SK-N-SH (cell line): ENCODE measurements around the gene AP1S1. TPM values are rescaled to one million over a fixed set of nuclear protein-coding genes. Genes with fewer than 3 reads are reported as not detected.

Experiments
- CTCF ChIA-PET: fragments of 300-600, 350-600 bp; formaldehyde crosslinking; extraction: SDS; loops from one replicate; lab custom pipeline; 2021; lab: Yijun Ruan, JAX
- POLR2A ChIA-PET: fragments of 350-600 bp; sonication (Branson Sonifier 250); formaldehyde crosslinking; extraction: SDS; loops from one replicate; lab custom pipeline; 2020; ENCODE audit warnings: antibody characterized with exemption, inconsistent platforms; lab: Yijun Ruan, JAX
- DNase-seq: peaks from one replicate; pipeline ENCODE4 v3.0.0; 2012
- H2AFZ ChIP-seq: fragments of 200-600 bp; sonication (generic); 2 replicates; pipeline ENCODE4 v1.8.1; 2016; ENCODE audit warnings: antibody characterized with exemption, mild to moderate bottlenecking, low read depth
- H3F3A ChIP-seq: fragments of 200-600 bp; sonication (generic); replicated peaks from 2 replicates; pipeline ENCODE3; 2016; ENCODE audit warnings: antibody characterized with exemption, mild to moderate bottlenecking; ENCODE audit not compliant: insufficient read depth
- H3K27ac ChIP-seq, 2 experiments: fragments of 200-500 bp in 1 of 2; fragments of 200-600 bp in 1 of 2; sonication (Bioruptor generic) in 1 of 2; sonication (generic), shearing (Covaris generic) in 1 of 2; 2 replicates each; pipeline versions ENCODE4 v1.5.1 to v1.6.1; 2014 to 2016; ENCODE audit warnings: low read depth in 2 of 2, inconsistent platforms in 1 of 2, low read length in 1 of 2, mild to moderate bottlenecking in 1 of 2, mixed read lengths in 1 of 2
- H3K27me3 ChIP-seq: fragments of 200-600 bp; sonication (generic), shearing (Covaris generic); 2 replicates; pipeline ENCODE4 v1.6.1; 2016; ENCODE audit warnings: mixed run types; ENCODE audit not compliant: insufficient read depth
- H3K36me3 ChIP-seq, 2 experiments: fragments of 200-500 bp in 1 of 2; fragments of 200-600 bp in 1 of 2; sonication (Bioruptor generic) in 1 of 2; sonication (generic) in 1 of 2; replicated peaks in 1 of 2; 2 replicates each; pipeline versions ENCODE3 to v1.5.1; 2014 to 2016; ENCODE audit warnings: low read length in 1 of 2, mild to moderate bottlenecking in 1 of 2; ENCODE audit not compliant: insufficient read depth in 2 of 2, control insufficient read depth in 1 of 2
- H3K4me1 ChIP-seq, 2 experiments: fragments of 200-500 bp in 1 of 2; fragments of 200-600 bp in 1 of 2; sonication (Bioruptor generic) in 1 of 2; sonication (generic), shearing (Covaris generic) in 1 of 2; 2 replicates each; pipeline versions ENCODE4 v1.5.1 to v1.6.1; 2014 to 2016; ENCODE audit warnings: low read depth in 1 of 2, low read length in 1 of 2, mixed run types in 1 of 2; ENCODE audit not compliant: insufficient read depth in 2 of 2, control insufficient read depth in 1 of 2
- H3K4me2 ChIP-seq: fragments of 200-600 bp; sonication (generic), shearing (Covaris generic); 2 replicates; pipeline ENCODE4 v1.6.1; 2017; ENCODE audit warnings: mixed run types
- H3K4me3 ChIP-seq, 2 experiments: fragments of 200-500 bp in 1 of 2; fragments of 200-600 bp in 1 of 2; sonication (Bioruptor generic) in 1 of 2; sonication (generic), shearing (Covaris generic) in 1 of 2; 2 replicates each; pipeline versions ENCODE4 v1.5.1 to v1.8.1; 2014 to 2016; ENCODE audit warnings: low read depth in 2 of 2, inconsistent platforms in 1 of 2, low read length in 1 of 2, mild to moderate bottlenecking in 1 of 2, mixed read lengths in 1 of 2, moderate library complexity in 1 of 2
- H3K79me2 ChIP-seq: fragments of 200-600 bp; sonication (generic); 2 replicates; pipeline ENCODE4 v1.8.1; 2017; ENCODE audit warnings: mild to moderate bottlenecking; ENCODE audit not compliant: insufficient read depth
- H3K9ac ChIP-seq: fragments of 200-600 bp; sonication (generic); 2 replicates; pipeline ENCODE4 v1.6.1; 2017; ENCODE audit warnings: mixed run types
- H3K9me2 ChIP-seq: fragments of 200-600 bp; sonication (generic); 2 replicates; pipeline ENCODE4 v1.6.1; 2017; ENCODE audit warnings: mixed run types
- H3K9me3 ChIP-seq: fragments of 200-600 bp; sonication (generic); 2 replicates; pipeline ENCODE4 v1.6.1; 2017; ENCODE audit warnings: mixed run types, mild to moderate bottlenecking, moderate library complexity
- H4K20me1 ChIP-seq: fragments of 200-600 bp; sonication (generic); 2 replicates; pipeline ENCODE4 v1.6.1; 2017; ENCODE audit warnings: mild to moderate bottlenecking, mixed run types; ENCODE audit not compliant: insufficient read depth
- CHD2 ChIP-seq: fragments of 150-350 bp; IDR thresholded peaks from 2 replicates; pipeline ENCODE4 v1.6.1; 2018; ENCODE audit warnings: low read length; ENCODE audit not compliant: partially characterized antibody
- ELF1 ChIP-seq: IDR thresholded peaks from 2 replicates; pipeline ENCODE4 v1.4.0; 2012
- EP300 ChIP-seq, 2 experiments: IDR thresholded peaks; 2 replicates each; pipeline versions ENCODE4 v1.4.0 to v1.6.1; 2012; ENCODE audit warnings: borderline replicate concordance in 1 of 2, low read depth in 1 of 2, low read length in 1 of 2
- FOSL2 ChIP-seq: IDR thresholded peaks from 2 replicates; pipeline ENCODE4 v1.4.0; 2012; ENCODE audit warnings: low read depth, mild to moderate bottlenecking, moderate library complexity, borderline replicate concordance
- FOXJ3 ChIP-seq: sonication (generic); formaldehyde crosslinking; IDR thresholded peaks from 2 replicates; pipeline ENCODE4 v1.5.1; 2020; ENCODE audit warnings: mild to moderate bottlenecking, missing genetic modification reagents
- FOXM1 ChIP-seq: IDR thresholded peaks from 2 replicates; pipeline ENCODE4 v1.4.0; 2012; ENCODE audit warnings: low read depth, mild to moderate bottlenecking
- GABPA ChIP-seq: IDR thresholded peaks from 2 replicates; pipeline ENCODE4 v1.4.0; 2012; ENCODE audit warnings: low read depth, mild to moderate bottlenecking
- GATA2 ChIP-seq: sonication (generic); formaldehyde crosslinking; IDR thresholded peaks from 2 replicates; pipeline ENCODE4 v1.5.0; 2020; ENCODE audit warnings: mild to moderate bottlenecking, missing genetic modification reagents
- JUND ChIP-seq: IDR thresholded peaks from 2 replicates; pipeline ENCODE4 v1.4.0; 2012
- MEF2A ChIP-seq: IDR thresholded peaks from 2 replicates; pipeline ENCODE4 v1.4.0; 2012; ENCODE audit warnings: low read depth, borderline replicate concordance
- MXI1 ChIP-seq: IDR thresholded peaks from 2 replicates; pipeline ENCODE4 v1.6.1; 2012; ENCODE audit warnings: mild to moderate bottlenecking, low read depth, low read length, improper control_type of control experiment
- NRF1 ChIP-seq: IDR thresholded peaks from 2 replicates; pipeline ENCODE4 v1.6.1; 2012; ENCODE audit warnings: low read depth, mild to moderate bottlenecking, low read length
- POLR2AphosphoS5 ChIP-seq: IDR thresholded peaks from 2 replicates; pipeline ENCODE4 v1.6.1; 2012; ENCODE audit warnings: low read depth, low read length
- RAD21 ChIP-seq: IDR thresholded peaks from 2 replicates; pipeline ENCODE4 v1.6.1; 2012; ENCODE audit warnings: mild to moderate bottlenecking, low read length
- RCOR1 ChIP-seq: fragments of 150-350 bp; IDR thresholded peaks from 2 replicates; pipeline ENCODE4 v1.6.1; 2017; ENCODE audit warnings: antibody characterized with exemption, low read length
- SIN3A ChIP-seq: IDR thresholded peaks from 2 replicates; pipeline ENCODE4 v1.6.1; 2012; ENCODE audit warnings: low read depth, mild to moderate bottlenecking, low read length, moderate library complexity, borderline replicate concordance
- SMC3 ChIP-seq: IDR thresholded peaks from 2 replicates; pipeline ENCODE4 v1.6.1; 2012; ENCODE audit warnings: low read depth, low read length, improper control_type of control experiment
- TAF1 ChIP-seq: IDR thresholded peaks from 2 replicates; pipeline ENCODE4 v1.6.1; 2012; ENCODE audit warnings: low read depth, mild to moderate bottlenecking, low read length, moderate library complexity, borderline replicate concordance
- TEAD4 ChIP-seq: IDR thresholded peaks from 2 replicates; pipeline ENCODE4 v1.4.0; 2012; ENCODE audit warnings: mild to moderate bottlenecking, borderline replicate concordance; ENCODE audit not compliant: insufficient read depth
- YY1 ChIP-seq: IDR thresholded peaks from 2 replicates; pipeline ENCODE4 v1.4.0; 2012; ENCODE audit warnings: low read depth, mild to moderate bottlenecking
- WGBS: methylation state at CpG from one replicate; pipeline ENCODE4 v1.1.6; 2017; ENCODE audit warnings: low lambda C conversion rate; 5-methylcytosine and 5-hydroxymethylcytosine counted together
- polyA plus RNA-seq, 3 experiments: library from polyadenylated mRNA; depleted of rRNA; stranded (reverse); fragments of >200 nt; gene quantifications; 2 replicates each; pipeline ENCODE4 v1.2.3, GENCODE V29; 2012
- TF ChIP-seq, protein P1 (sequence below): IDR thresholded peaks from 2 replicates; pipeline ENCODE4 v1.4.0; 2012; ENCODE audit warnings: low read depth, borderline replicate concordance
- TF ChIP-seq, protein P2 (sequence below): fragments of 150-350 bp; IDR thresholded peaks from 2 replicates; pipeline ENCODE4 v1.6.1; 2016; ENCODE audit warnings: mild to moderate bottlenecking, low read depth, low read length
- TF ChIP-seq, protein P3 (sequence below): IDR thresholded peaks from 2 replicates; pipeline ENCODE4; 2012
- TF ChIP-seq, protein P4 (sequence below): IDR thresholded peaks from 2 replicates; pipeline ENCODE4 v1.4.0; 2012; ENCODE audit warnings: low read depth
- TF ChIP-seq, protein P5 (sequence below): IDR thresholded peaks from 2 replicates; pipeline ENCODE4 v1.6.1; 2012; ENCODE audit warnings: mild to moderate bottlenecking, low read depth, low read length, moderate library complexity

AP1S1 gene
- polyA plus RNA-seq, 1 of the 3 experiments (the other 2 are of a cell fraction) = 616 TPM

DNA sequence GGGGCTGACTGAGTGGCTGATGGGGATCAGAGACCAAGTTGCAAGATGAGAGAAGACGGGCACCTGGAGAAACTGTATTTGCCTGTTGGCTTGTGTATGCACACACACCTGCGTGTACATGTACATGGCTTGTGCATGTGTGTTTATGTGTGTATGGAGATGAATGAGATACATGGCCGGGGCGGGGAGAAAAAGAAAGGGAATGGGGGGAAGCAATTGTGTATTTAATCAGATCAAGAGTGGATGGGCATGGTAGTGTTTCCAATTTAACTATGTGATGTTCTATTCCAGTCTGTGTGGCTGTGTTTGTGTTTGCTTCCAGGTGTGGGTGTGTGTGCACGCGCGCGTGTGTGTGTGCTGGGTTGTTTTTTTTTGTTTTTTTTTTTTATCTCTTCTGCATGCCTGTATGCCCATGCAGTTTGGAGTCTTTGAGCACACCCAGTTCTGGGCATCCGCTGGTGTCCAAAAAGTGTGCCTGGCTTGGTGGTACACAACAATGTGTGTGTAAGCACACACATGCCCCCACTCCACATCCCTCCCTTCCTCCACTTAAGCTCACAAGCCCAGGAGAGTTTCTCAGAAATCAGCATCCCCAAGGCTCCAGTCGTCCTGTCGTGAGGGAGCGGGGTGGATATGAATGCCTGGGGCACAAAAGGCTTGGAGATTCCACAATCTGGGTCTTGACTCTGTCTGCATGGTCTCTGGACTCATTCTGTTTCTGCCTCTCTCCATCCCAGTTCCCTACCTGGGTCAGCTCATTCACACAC, 13.6 kb downstream of the AP1S1 start:
- Histone ChIP-seq H3K4me1 (peaks cover 36 to 63% of the 10 kb centered on the region in 2 experiments), H3K79me2 (no peaks in the 10 kb centered on the region), H3K36me3 (no peaks in the 10 kb centered on the region), H3K4me2 (peak overlapping the region; percentile 98), H4K20me1 (peaks cover 18% of the 10 kb centered on the region), H3K9me2 (no peaks in the 10 kb centered on the region), H3K27me3 (no peaks in the 10 kb centered on the region; the same call in 1 of the 2 replicates), H3K4me3 (peak overlapping the region; percentile 23 to 25; a peak in 2 of 4 replicates), H3K27ac (peak overlapping the region in 1 of 2 experiments; percentile 67; a peak in 2 of 4 replicates), H3K9me3 (no peaks in the 10 kb centered on the region), H2AFZ (no peak overlapping the region), H3K9ac (no peak overlapping the region), H3F3A (peaks cover 37% of the 10 kb centered on the region)
- TF ChIP-seq, protein P1, sequence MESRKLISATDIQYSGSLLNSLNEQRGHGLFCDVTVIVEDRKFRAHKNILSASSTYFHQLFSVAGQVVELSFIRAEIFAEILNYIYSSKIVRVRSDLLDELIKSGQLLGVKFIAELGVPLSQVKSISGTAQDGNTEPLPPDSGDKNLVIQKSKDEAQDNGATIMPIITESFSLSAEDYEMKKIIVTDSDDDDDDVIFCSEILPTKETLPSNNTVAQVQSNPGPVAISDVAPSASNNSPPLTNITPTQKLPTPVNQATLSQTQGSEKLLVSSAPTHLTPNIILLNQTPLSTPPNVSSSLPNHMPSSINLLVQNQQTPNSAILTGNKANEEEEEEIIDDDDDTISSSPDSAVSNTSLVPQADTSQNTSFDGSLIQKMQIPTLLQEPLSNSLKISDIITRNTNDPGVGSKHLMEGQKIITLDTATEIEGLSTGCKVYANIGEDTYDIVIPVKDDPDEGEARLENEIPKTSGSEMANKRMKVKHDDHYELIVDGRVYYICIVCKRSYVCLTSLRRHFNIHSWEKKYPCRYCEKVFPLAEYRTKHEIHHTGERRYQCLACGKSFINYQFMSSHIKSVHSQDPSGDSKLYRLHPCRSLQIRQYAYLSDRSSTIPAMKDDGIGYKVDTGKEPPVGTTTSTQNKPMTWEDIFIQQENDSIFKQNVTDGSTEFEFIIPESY = no peak
- TF ChIP-seq FOXM1 (no peak), SMC3 (no peak), RCOR1 (peak; percentile 2; the same call in 1 of the 2 replicates), TEAD4 (no peak), JUND (no peak), RAD21 (no peak), MEF2A (no peak), FOSL2 (no peak), EP300 (IDR thresholded peaks at IDR 0.05; ENCODE audit: borderline replicate concordance in 1 of 2, low read depth in 1 of 2, low read length in 1 of 2) (0 out of 4 replicates have a peak, but pooled peaks of 1 of the 2 experiments have one; percentile 16), TAF1 (no peak), GABPA (no peak), MXI1 (peak; percentile 60), SIN3A (no peak), YY1 (no peak), CHD2 (peak; percentile 19), POLR2AphosphoS5 (no peak; the same call in 1 of the 2 replicates), ELF1 (no peak), GATA2 (CRISPR knock-in tag) (peak; percentile 63), FOXJ3 (CRISPR knock-in tag) (no peak), NRF1 (no peak)
- TF ChIP-seq, protein P2, sequence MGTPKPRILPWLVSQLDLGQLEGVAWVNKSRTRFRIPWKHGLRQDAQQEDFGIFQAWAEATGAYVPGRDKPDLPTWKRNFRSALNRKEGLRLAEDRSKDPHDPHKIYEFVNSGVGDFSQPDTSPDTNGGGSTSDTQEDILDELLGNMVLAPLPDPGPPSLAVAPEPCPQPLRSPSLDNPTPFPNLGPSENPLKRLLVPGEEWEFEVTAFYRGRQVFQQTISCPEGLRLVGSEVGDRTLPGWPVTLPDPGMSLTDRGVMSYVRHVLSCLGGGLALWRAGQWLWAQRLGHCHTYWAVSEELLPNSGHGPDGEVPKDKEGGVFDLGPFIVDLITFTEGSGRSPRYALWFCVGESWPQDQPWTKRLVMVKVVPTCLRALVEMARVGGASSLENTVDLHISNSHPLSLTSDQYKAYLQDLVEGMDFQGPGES = no peak
- TF ChIP-seq, protein P3, sequence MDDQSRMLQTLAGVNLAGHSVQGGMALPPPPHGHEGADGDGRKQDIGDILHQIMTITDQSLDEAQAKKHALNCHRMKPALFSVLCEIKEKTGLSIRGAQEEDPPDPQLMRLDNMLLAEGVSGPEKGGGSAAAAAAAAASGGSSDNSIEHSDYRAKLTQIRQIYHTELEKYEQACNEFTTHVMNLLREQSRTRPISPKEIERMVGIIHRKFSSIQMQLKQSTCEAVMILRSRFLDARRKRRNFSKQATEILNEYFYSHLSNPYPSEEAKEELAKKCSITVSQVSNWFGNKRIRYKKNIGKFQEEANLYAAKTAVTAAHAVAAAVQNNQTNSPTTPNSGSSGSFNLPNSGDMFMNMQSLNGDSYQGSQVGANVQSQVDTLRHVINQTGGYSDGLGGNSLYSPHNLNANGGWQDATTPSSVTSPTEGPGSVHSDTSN = peak; percentile 26; the same call in 1 of the 2 replicates
- TF ChIP-seq, protein P4, sequence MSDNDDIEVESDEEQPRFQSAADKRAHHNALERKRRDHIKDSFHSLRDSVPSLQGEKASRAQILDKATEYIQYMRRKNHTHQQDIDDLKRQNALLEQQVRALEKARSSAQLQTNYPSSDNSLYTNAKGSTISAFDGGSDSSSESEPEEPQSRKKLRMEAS = no peak
- TF ChIP-seq, protein P5, sequence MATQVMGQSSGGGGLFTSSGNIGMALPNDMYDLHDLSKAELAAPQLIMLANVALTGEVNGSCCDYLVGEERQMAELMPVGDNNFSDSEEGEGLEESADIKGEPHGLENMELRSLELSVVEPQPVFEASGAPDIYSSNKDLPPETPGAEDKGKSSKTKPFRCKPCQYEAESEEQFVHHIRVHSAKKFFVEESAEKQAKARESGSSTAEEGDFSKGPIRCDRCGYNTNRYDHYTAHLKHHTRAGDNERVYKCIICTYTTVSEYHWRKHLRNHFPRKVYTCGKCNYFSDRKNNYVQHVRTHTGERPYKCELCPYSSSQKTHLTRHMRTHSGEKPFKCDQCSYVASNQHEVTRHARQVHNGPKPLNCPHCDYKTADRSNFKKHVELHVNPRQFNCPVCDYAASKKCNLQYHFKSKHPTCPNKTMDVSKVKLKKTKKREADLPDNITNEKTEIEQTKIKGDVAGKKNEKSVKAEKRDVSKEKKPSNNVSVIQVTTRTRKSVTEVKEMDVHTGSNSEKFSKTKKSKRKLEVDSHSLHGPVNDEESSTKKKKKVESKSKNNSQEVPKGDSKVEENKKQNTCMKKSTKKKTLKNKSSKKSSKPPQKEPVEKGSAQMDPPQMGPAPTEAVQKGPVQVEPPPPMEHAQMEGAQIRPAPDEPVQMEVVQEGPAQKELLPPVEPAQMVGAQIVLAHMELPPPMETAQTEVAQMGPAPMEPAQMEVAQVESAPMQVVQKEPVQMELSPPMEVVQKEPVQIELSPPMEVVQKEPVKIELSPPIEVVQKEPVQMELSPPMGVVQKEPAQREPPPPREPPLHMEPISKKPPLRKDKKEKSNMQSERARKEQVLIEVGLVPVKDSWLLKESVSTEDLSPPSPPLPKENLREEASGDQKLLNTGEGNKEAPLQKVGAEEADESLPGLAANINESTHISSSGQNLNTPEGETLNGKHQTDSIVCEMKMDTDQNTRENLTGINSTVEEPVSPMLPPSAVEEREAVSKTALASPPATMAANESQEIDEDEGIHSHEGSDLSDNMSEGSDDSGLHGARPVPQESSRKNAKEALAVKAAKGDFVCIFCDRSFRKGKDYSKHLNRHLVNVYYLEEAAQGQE = no peak
- 1% methylated on average over 11 of the region's 12 CpGs for WGBS
- ChIA-PET CTCF (interaction anchor here (0.7 to 3.8 kb wide), 14 partner anchors 10 to 115 kb away, joined by 3 to 26 read pairs (median 4); partner anchors contain the start of gene AP1S1), POLR2A (interaction anchor here (0.5 to 1.4 kb wide), 6 partner anchors 11 to 74 kb away, joined by 3 to 7 read pairs (median 4); partner anchors contain the start of gene NAT16)
- peak; percentile 41 for DNase-seq
